HEK293 (cell line): ENCODE results near the gene CCDC13.
A peak's percentile ranks its signal among the peaks of the same experiment; 100 is the strongest.

Experiments
- CTCF ChIA-PET: fragments of 350-600 bp; formaldehyde crosslinking; extraction: SDS; loops from one replicate; lab custom pipeline; 2021; ENCODE audit warnings: antibody characterized with exemption; lab: Yijun Ruan, JAX
- POLR2A ChIA-PET: fragments of 300-600 bp; formaldehyde crosslinking; extraction: SDS; loops from one replicate; lab custom pipeline; 2020; ENCODE audit warnings: antibody characterized with exemption, inconsistent platforms; lab: Yijun Ruan, JAX
- H3K27ac ChIP-seq: fragments of 200-500 bp; sonication (Bioruptor generic); 2 replicates; pipeline ENCODE4 v1.5.1; 2014; ENCODE audit warnings: low read depth, low read length, control low read depth, inconsistent platforms; ENCODE audit errors: extremely low read depth
- H3K36me3 ChIP-seq, 2 experiments: fragments of 200-500 bp in 1 of 2; sonication (Bioruptor generic) in 1 of 2; 1 replicate in 1 of 2; 2 replicates in 1 of 2; pipeline ENCODE4 v1.5.1; 2014 to 2017; ENCODE audit warnings: inconsistent platforms in 2 of 2, low read length in 2 of 2; ENCODE audit not compliant: control insufficient read depth in 2 of 2, insufficient read depth in 1 of 2
- H3K4me1 ChIP-seq: fragments of 200-500 bp; sonication (Bioruptor generic); 2 replicates; pipeline ENCODE4 v1.5.1; 2014; ENCODE audit warnings: mild to moderate bottlenecking, low read length, inconsistent platforms; ENCODE audit not compliant: control insufficient read depth, insufficient read depth
- H3K4me3 ChIP-seq: 2 replicates; pipeline ENCODE4 v1.5.1; 2011; ENCODE audit warnings: low read depth, mild to moderate bottlenecking, control low read depth, low read length, moderate library complexity
- H3K9me3 ChIP-seq: fragments of 200-500 bp; sonication (Bioruptor generic); 2 replicates; pipeline ENCODE4 v1.5.1; 2014; ENCODE audit warnings: low read depth, low read length, inconsistent platforms; ENCODE audit not compliant: control insufficient read depth, insufficient read depth
- KLF9 ChIP-seq: fragments of 450-650 bp; formaldehyde crosslinking; IDR thresholded peaks from 2 replicates; pipeline ENCODE4 v1.5.1; 2016; ENCODE audit warnings: missing biosample characterization, missing genetic modification characterization, low read depth
- PATZ1 ChIP-seq: fragments of 450-650 bp; formaldehyde crosslinking; IDR thresholded peaks from 2 replicates; pipeline ENCODE4 v1.5.1; 2016; ENCODE audit warnings: missing biosample characterization, missing genetic modification characterization
- PBX3 ChIP-seq: sonication (generic); formaldehyde crosslinking; IDR thresholded peaks from 2 replicates; pipeline ENCODE4 v1.8.1; 2022; ENCODE audit warnings: mild to moderate bottlenecking, moderate library complexity, missing genetic modification reagents
- ZFP37 ChIP-seq: fragments of 450-650 bp; formaldehyde crosslinking; IDR thresholded peaks from 2 replicates; pipeline ENCODE4 v1.5.1; 2016; ENCODE audit warnings: missing biosample characterization, missing genetic modification characterization
- ZFP69B ChIP-seq: fragments of 450-650 bp; formaldehyde crosslinking; IDR thresholded peaks from 2 replicates; pipeline ENCODE4 v1.5.1; 2016; ENCODE audit warnings: missing biosample characterization, missing genetic modification characterization
- ZNF121 ChIP-seq: fragments of 450-650 bp; formaldehyde crosslinking; IDR thresholded peaks from 2 replicates; pipeline ENCODE4 v1.5.1; 2016; ENCODE audit warnings: missing biosample characterization, missing genetic modification characterization
- ZNF133 ChIP-seq: fragments of 450-650 bp; formaldehyde crosslinking; IDR thresholded peaks from 2 replicates; pipeline ENCODE4 v1.5.1; 2016; ENCODE audit warnings: missing biosample characterization, missing genetic modification characterization
- ZNF16 ChIP-seq: fragments of 450-650 bp; formaldehyde crosslinking; IDR thresholded peaks from 2 replicates; pipeline ENCODE4 v1.5.1; 2016; ENCODE audit warnings: low read depth, missing biosample characterization, missing genetic modification characterization
- ZNF19 ChIP-seq: fragments of 450-650 bp; formaldehyde crosslinking; IDR thresholded peaks from 2 replicates; pipeline ENCODE4; 2016; ENCODE audit warnings: missing biosample characterization, missing genetic modification characterization, low read depth
- ZNF2 ChIP-seq: fragments of 450-650 bp; formaldehyde crosslinking; IDR thresholded peaks from 2 replicates; pipeline ENCODE4 v1.5.1; 2016; ENCODE audit warnings: missing biosample characterization, missing genetic modification characterization
- ZNF202 ChIP-seq: fragments of 450-650 bp; formaldehyde crosslinking; IDR thresholded peaks from 2 replicates; pipeline ENCODE4 v1.5.1; 2016; ENCODE audit warnings: missing biosample characterization, missing genetic modification characterization, borderline replicate concordance
- ZNF223 ChIP-seq: fragments of 450-650 bp; formaldehyde crosslinking; IDR thresholded peaks from 2 replicates; pipeline ENCODE4 v1.5.1; 2016; ENCODE audit warnings: missing biosample characterization, missing genetic modification characterization
- ZNF302 ChIP-seq: fragments of 450-650 bp; formaldehyde crosslinking; IDR thresholded peaks from 2 replicates; pipeline ENCODE4 v1.5.1; 2016; ENCODE audit warnings: missing biosample characterization, missing genetic modification characterization, low read depth
- ZNF350 ChIP-seq: fragments of 450-650 bp; formaldehyde crosslinking; IDR thresholded peaks from 2 replicates; pipeline ENCODE4 v1.5.0; 2017; ENCODE audit warnings: missing biosample characterization, mild to moderate bottlenecking, missing genetic modification characterization
- ZNF416 ChIP-seq: fragments of 450-650 bp; formaldehyde crosslinking; IDR thresholded peaks from 2 replicates; pipeline ENCODE4 v1.5.1; 2016; ENCODE audit warnings: missing biosample characterization, missing genetic modification characterization
- ZNF521 ChIP-seq: fragments of 450-650 bp; formaldehyde crosslinking; IDR thresholded peaks from 2 replicates; pipeline ENCODE4 v1.5.1; 2017; ENCODE audit warnings: missing biosample characterization, mild to moderate bottlenecking, missing genetic modification characterization
- ZNF623 ChIP-seq: fragments of 450-650 bp; formaldehyde crosslinking; IDR thresholded peaks from 2 replicates; pipeline ENCODE4 v1.5.1; 2016; ENCODE audit warnings: missing biosample characterization, missing genetic modification characterization
- ZNF747 ChIP-seq: fragments of 450-650 bp; formaldehyde crosslinking; IDR thresholded peaks from 2 replicates; pipeline ENCODE4 v1.5.1; 2016; ENCODE audit warnings: missing biosample characterization, missing genetic modification characterization
- ZNF777 ChIP-seq: fragments of 450-650 bp; formaldehyde crosslinking; IDR thresholded peaks from 2 replicates; pipeline ENCODE4 v1.5.1; 2017; ENCODE audit warnings: missing biosample characterization, missing genetic modification characterization, borderline replicate concordance
- ZNF792 ChIP-seq: fragments of 450-650 bp; formaldehyde crosslinking; IDR thresholded peaks from 2 replicates; pipeline ENCODE4 v1.5.1; 2016; ENCODE audit warnings: missing biosample characterization, missing genetic modification characterization
- ZSCAN16 ChIP-seq: fragments of 450-650 bp; formaldehyde crosslinking; IDR thresholded peaks from 2 replicates; pipeline ENCODE4 v1.5.1; 2016; ENCODE audit warnings: missing biosample characterization, missing genetic modification characterization

The CCDC13 gene

GRCh38 chr3:42786631-42787030 is 13.6 kb upstream of the CCDC13 start:
- peaks cover 18 to 66% of the 10 kb centered on the region in 2 experiments for H3K36me3 ChIP-seq
- no peaks in the 10 kb centered on the region for H3K9me3 ChIP-seq
- no peak overlapping the region for H3K4me3 ChIP-seq
- H3K4me1 ChIP-seq: no peaks in the 10 kb centered on the region
- ChIA-PET POLR2A (no interaction called here), CTCF (interaction anchor here (0.7 kb wide), 1 partner anchor 29 kb away, joined by 3 read pairs; no protein-coding TSS in a partner anchor)
- no peak for TF ChIP-seq ZNF302 (tag by site-specific recombination)
- peak; percentile 69; the same call in 1 of the 2 replicates for TF ChIP-seq ZNF121 (tag by site-specific recombination)
- TF ChIP-seq ZNF777 (tag by site-specific recombination): no peak
- TF ChIP-seq PATZ1: no peak
- H3K27ac ChIP-seq: no peak overlapping the region

GRCh38 chr3:42786212-42786611 is 13.2 kb upstream of the CCDC13 start:
- POLR2A ChIA-PET: no interaction called here
- TF ChIP-seq ZFP37 (tag by site-specific recombination) (no peak), ZSCAN16 (no peak), ZNF416 (tag by site-specific recombination) (no peak), ZNF747 (tag by site-specific recombination) (no peak), ZNF521 (no peak), ZNF623 (tag by site-specific recombination) (no peak), ZFP69B (tag by site-specific recombination) (no peak), PBX3 (CRISPR knock-in tag) (no peak), ZNF223 (tag by site-specific recombination) (no peak), ZNF350 (tag by site-specific recombination) (no peak), ZNF133 (tag by site-specific recombination) (no peak), ZNF16 (tag by site-specific recombination) (no peak), ZNF792 (tag by site-specific recombination) (no peak), ZNF19 (no peak), ZNF2 (tag by site-specific recombination) (no peak), ZNF121 (tag by site-specific recombination) (no peak), ZNF202 (no peak), KLF9 (no peak)
- Histone ChIP-seq H3K27ac (no peak overlapping the region), H3K4me3 (no peak overlapping the region), H3K9me3 (no peaks in the 10 kb centered on the region), H3K36me3 (peaks cover 18 to 62% of the 10 kb centered on the region in 2 experiments), H3K4me1 (no peaks in the 10 kb centered on the region)
- CTCF ChIA-PET: interaction anchor here (0.7 to 1.2 kb wide), 2 partner anchors 29 to 44 kb away, joined by 3 to 5 read pairs; no protein-coding TSS in a partner anchor
